Left colon (tissue), 2 donors: ENCODE measurements around the gene MACROD2. TPM values are rescaled to one million over a fixed set of nuclear protein-coding genes. Genes with fewer than 3 reads are reported as not detected.
"Not testable (repeated sequence)": the region's sequence is repeated elsewhere in the genome, so short reads cannot be mapped to it uniquely, and the experiment has no call there.

ENCODE experiments used
- ATAC-seq: fragments of 200-7000 bp; cut with Tn5 transposase; one replicate; pipeline ENCODE4 v1.9.1; 2020; ENCODE audit warnings: mild to moderate bottlenecking, moderate library complexity
- DNase-seq, 2 donors: peaks; one replicate each; pipeline ENCODE4 v3.0.0-alpha.2; 2020
- intact Hi-C, 2 donors: fragments of 100-400 bp; cut with DNase I in 1 of 2; cut with micrococcal nuclease in 1 of 2; formaldehyde crosslinking; loops; one replicate each; pipeline versions ENCODE4 v1.11.2 to v1.14.0; 2022; cut with DNase I, micrococcal nuclease
- total RNA-seq, 2 donors: library from RNA; stranded (reverse); fragmentation: NEBNext Ultra II Directional; extraction: Animal tissue kit (Norgen Biotek cat#: 25700); gene quantifications; one replicate each; pipeline ENCODE4 v1.2.1, GENCODE V29; 2021
- donor health status: DM: no; HTN: no; CAD: no.
- donor health status: DM: yes; HTN: yes; CAD: no.

The MACROD2 gene
- total RNA-seq, 2 donors from 2014 or later: 5.2 to 6.6 TPM

GRCh38 chr20:14951707-14952418 is 956.5 kb downstream of the MACROD2 start:
- no peak for DNase-seq
- ATAC-seq: no peak
- intact Hi-C loops: no loop called here

- intact Hi-C loops: no loop called here
- ATAC-seq (no peak), DNase-seq (no peak)
Observed at GRCh38 chr20:14953736-14954135, 958.4 kb downstream of the MACROD2 start.

GRCh38 chr20:14955399-14955798 is 960.1 kb downstream of the MACROD2 start:
- DNase-seq (no peak), ATAC-seq (no peak)
- intact Hi-C loops: no loop called here

GRCh38 chr20:14956026-14956425 is 960.7 kb downstream of the MACROD2 start:
- intact Hi-C loops: no loop called here
- DNase-seq (no peak), ATAC-seq (peak; percentile 50)

- ATAC-seq (peak; percentile 36), DNase-seq (no peak)
- intact Hi-C loops: no loop called here
Observed at GRCh38 chr20:14956538-14956937, 961.2 kb downstream of the MACROD2 start.

- intact Hi-C loops: no loop called here
- no peak for ATAC-seq
Observed at GRCh38 chr20:14957402-14957801, 962.1 kb downstream of the MACROD2 start.

GRCh38 chr20:14958626-14959025 is 963.3 kb downstream of the MACROD2 start:
- intact Hi-C loops: no loop called here
- ATAC-seq: peak; percentile 30
- no peak for DNase-seq

More at GRCh38 chr20:14957402-14957801, 962.1 kb downstream of the MACROD2 start:
- no peak for DNase-seq

- no peak for ATAC-seq
- intact Hi-C loops: no loop called here
Observed at GRCh38 chr20:14959506-14960475, 964.5 kb downstream of the MACROD2 start.

GRCh38 chr20:14960831-14961230 is 965.5 kb downstream of the MACROD2 start:
- intact Hi-C loops: no loop called here
- DNase-seq: no peak
- no peak for ATAC-seq

More at GRCh38 chr20:14959506-14960475, 964.5 kb downstream of the MACROD2 start:
- DNase-seq: no peak

- DNase-seq (no peak), ATAC-seq (no peak)
- intact Hi-C loops: no loop called here
Observed at GRCh38 chr20:14963262-14963663, 967.9 kb downstream of the MACROD2 start.

GRCh38 chr20:14966203-14966602 is 970.9 kb downstream of the MACROD2 start:
- ATAC-seq (no peak), DNase-seq (no peak)
- intact Hi-C loops: no loop called here

- ATAC-seq: no peak
- intact Hi-C loops: no loop called here
- no peak for DNase-seq
Observed at GRCh38 chr20:14966808-14967207, 971.5 kb downstream of the MACROD2 start.

GRCh38 chr20:14972256-14972655 is 976.9 kb downstream of the MACROD2 start:
- intact Hi-C loops: no loop called here
- ATAC-seq (no peak), DNase-seq (no peak)

GRCh38 chr20:14972690-14973089 is 977.4 kb downstream of the MACROD2 start:
- ATAC-seq (no peak), DNase-seq (no peak)
- intact Hi-C loops: no loop called here

- intact Hi-C loops: no loop called here
- ATAC-seq: peak; percentile 35
- DNase-seq: no peak
Observed at GRCh38 chr20:14979453-14979986, 984.2 kb downstream of the MACROD2 start.

GRCh38 chr20:14981486-14981885 is 986.2 kb downstream of the MACROD2 start:
- intact Hi-C loops, ATAC-seq, DNase-seq: not testable (repeated sequence)

- ATAC-seq, DNase-seq, intact Hi-C loops: not testable (repeated sequence)
Observed at GRCh38 chr20:14982324-14982723, 987.0 kb downstream of the MACROD2 start.

- DNase-seq (no peak), ATAC-seq (no peak)
- intact Hi-C loops: no loop called here
Observed at GRCh38 chr20:14984305-14984704, 989.0 kb downstream of the MACROD2 start.

GRCh38 chr20:14984768-14985622 is 989.7 kb downstream of the MACROD2 start:
- DNase-seq (no peak), ATAC-seq (peak; percentile 37)
- intact Hi-C loops: no loop called here
